HG02943 (cell line): ENCODE measurements around the gene STK33.

Experiments used
- ATAC-seq: cut with Tn5 transposase; IDR thresholded peaks from one replicate; pipeline ENCODE4 v1.9.1; 2021; ENCODE audit warnings: mild to moderate bottlenecking, low read depth, moderate library complexity; ENCODE audit not compliant: unreplicated experiment

STK33 gene

DNA sequence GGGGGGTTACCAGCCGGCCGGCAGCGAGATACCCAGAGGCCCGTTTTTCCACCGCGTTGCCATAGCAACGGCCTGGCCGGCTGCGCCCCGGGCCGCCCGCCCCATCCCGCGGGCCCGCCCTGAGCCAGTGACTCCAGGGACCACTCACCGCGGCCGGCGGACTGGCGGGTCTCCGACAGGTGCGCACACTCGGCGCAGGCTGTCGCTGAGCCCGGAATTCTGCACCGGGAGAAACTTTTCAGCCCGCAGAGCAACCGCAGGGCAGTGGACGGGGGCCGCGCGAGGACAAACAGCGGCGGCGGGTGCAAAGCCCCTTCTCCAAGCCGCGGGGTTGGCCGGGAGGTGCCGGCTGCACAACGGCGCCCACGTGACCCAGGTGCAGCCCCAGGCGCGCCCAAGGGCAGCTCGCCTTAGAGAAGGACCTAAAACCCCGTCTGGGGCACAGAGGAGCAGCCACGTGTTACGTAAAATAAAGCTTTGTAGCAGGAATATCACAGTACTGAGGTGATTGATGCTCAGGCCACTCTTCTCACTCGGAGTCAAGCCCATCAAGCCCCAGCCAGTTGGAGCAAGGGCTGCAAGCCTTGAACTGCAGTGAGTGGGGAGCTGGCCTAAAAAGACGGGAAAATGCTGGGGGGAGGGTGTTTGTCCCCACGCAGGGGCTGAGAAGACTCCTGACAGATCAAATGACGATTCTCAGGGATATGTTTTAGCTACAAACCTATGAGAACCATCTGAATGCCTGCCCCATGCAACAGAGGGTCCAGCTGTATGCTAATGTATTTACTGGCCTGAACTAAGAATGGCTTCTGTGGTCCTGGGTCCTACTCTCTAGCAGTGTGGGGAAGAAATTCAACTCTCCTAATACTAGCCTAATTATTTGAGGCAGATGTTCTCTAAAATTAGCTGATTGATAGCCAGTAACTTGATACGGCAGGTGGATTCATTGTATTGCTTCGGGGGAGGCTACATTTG lies at the start of gene STK33:
Gene STK33 (minus strand): TSS at position 294 of the 975 bp plus-strand sequence. CDS start 119,323 bp downstream, outside the sequence.
- ATAC-seq, result peak; percentile 92

DNA sequence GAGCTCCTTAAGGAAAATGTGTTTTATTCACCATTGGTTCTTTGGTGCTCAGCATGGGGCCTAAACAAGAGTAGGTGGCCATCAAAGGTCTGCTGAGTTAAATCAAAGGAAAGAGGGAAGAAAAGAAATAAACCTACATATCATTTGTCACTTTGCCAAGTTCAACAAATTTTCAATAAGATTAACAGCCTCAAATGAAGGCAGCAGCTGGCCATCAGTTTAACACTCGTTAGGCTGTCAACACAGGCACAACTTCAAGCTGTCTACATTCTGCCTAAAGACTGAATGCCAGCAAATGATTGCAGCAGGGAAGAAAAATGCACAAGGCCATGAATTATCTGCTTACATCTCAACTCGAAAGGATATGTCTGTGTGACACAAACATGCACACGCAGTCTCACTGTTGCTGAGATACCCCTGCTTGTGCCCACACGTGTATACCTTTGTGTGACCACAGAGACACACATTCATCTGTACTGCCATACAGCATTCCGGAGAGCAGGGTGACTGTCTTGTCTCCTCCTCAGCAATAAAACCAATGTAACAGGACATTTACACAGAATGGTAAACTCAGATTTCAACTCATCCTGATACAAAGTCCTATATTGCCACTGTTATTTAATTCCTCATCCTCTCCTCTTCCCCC lies 48.3 kb upstream of the STK33 start:
- ATAC-seq, result no peak

DNA sequence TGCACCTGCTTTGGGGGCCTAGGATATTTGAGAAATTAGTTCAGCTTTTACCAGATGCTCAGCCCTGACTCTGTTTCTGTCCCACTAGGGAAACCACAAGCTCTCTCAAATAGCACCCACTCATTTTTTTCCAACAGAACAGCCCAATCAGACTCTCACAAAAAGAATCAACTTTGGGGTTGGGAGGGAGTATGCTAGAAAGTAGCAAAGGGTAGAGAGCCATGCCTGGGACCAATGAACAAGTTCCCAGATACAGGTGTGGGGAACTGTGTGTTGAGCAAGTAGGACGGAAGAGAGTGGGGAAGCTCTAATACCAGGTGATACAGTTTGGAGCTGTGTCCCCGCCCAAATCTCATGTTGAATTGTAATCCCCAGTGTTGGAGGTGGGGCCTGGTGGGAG lies 47.3 kb upstream of the STK33 start:
- no peak for ATAC-seq

DNA sequence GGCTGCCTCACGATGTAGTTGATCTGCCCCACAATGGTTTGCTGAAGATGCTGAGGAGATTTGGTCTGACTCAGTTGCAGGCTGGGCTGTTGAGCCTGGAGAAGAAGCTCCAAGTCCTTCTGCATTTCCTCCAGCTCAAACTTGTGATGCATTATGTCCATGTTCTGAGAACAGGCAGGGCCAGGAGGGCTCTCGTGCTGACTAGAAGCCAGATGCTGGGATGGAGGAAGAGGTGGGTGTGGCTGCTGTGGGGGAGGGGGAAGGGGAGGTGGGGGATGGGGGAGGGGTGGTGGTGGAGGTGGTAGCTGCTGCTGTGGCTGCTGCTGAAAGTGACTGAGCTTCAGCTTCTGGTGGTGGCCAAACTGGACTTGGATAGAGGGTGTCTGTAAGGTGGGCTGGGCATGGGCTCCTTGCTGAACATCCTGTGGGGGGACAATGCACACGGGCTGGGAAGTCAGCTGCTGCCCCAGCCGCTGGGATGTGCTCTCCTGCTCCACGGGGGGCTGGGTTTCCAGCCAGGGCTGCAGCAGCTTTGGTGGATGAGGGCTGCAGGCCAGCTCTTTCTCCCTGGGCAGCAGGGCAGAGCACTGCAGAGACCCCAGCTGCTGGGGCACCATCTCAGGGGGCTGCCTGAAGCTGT lies 46.4 kb upstream of the STK33 start:
- no peak for ATAC-seq

DNA sequence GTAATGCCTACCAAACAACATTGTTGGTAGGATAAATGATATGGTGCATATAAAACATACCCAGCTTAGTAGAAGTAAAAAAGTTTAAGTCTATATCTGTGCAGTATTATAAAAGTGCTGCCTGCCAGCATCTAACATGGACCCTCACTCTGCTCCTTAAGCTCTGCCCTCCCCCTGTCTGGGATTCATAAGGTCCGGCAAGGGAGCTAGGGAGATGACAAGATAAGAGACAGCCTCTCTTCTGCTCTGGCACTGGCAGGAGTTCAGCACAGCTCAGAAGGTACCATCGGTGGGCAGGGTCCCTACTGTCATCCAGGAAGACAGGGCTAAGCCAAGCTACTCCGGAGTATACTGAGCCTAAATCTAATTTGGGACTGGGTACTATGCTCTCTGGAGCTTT lies 45.6 kb upstream of the STK33 start:
- no peak for ATAC-seq

DNA sequence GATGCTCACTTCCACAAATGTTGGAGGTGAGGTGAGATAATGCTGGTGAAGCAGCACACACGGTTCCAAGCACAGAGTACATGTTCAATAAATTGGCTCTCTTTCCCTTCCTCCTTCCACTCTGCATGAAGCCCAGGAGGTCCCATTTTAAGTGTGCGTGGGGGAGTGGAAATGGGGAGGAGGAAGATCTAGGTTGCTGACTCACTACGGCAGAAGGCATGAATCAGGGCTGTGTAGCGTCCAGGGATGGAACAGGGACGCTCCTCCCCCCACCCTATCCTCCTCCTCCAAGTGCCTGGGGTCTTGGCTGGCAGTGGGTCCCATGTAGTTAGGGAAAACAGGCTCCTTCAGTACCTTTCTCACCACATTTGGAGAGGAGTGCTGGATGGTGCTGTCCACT lies 44.3 kb upstream of the STK33 start:
- ATAC-seq, result no peak

DNA sequence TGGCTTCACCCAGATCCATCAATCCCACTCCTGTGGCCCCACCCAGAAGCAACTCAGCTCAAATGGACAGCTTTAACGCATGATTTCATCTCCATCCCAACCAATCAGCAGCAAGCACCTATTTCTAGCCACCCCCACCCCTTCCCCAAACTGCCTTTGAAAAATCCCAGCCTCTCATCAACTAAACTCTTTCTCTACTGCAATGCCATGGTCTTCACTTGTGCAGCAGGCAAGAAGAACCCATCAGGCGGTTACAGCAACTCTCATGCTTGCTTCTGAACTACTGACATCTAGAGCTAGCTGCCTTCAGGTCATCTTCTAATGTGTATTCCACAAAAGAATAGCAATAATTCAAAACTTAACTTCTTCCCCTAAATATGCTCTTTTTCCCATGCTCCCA lies 42.1 kb upstream of the STK33 start:
- no peak for ATAC-seq

DNA sequence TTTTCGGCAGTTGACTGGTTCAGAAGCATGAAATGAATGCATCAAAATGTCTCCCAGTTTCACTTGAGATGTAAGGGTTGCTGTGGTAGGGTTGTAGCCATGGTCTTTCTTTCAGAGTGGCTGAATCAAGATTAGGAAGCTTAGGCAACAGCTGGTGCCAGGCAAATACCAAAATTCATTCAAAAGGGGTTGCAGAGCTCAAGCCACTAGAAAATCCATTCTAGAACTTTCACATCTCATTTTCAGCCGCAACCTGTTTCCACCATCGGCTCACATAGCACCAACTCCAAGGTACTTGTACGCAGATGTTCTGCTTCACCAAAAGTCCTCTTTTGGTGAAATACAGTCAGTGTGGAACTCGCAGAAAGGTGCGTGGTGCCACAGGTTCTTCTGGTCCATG lies 40.5 kb upstream of the STK33 start:
- no peak for ATAC-seq

DNA sequence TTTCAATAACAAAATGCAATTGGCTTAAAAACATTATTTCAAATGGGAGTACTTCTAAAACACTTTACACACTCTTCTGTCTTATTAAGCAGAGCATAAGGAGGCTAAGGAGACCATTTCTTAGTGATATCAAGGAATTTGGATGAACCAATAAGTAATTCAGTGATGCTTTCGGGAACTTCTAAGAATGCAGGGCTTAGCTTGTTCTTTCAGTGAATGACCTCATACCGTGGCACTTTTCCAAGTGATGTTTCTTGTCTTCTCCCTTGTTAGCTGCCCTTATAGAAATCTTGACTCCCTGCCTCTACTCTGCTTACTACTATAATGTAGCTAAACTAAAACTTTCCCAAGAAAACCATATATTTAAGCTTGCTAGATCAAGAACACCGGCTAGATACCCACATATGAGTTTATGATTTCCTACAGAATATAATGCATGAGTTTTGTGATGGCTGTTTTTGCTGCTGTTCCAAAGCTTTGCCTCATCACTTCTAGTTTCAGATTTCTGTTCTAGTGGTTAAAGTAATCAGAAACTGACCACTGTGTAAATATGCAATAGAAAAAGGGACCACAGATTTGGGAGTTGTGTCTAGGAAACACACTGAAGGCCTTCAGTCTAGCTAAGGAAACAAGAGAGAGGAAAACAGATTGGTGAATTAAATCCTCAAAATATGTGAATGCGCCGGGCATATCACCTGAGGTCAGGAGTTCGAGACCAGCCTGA lies 37.5 kb upstream of the STK33 start:
- no peak for ATAC-seq

DNA sequence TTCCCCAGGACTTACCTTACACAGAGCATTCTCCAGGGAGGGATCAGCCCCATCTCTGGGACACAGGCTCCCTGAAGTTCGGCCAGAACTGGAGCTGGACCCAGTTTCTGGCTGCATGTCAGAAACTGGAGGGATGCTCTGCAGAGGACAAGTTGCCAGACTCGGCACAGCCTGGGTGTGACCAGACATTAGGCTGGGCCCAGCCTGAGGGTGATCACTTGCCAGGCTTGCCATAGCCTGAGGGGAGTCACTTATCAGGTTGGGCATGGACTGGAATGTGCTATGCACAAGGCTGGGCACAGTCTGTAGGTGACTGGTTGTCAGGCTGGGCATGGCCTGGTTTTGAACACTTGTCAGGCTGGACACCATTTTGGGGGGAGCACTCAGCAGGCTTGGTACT lies 30.7 kb upstream of the STK33 start:
- no peak for ATAC-seq

DNA sequence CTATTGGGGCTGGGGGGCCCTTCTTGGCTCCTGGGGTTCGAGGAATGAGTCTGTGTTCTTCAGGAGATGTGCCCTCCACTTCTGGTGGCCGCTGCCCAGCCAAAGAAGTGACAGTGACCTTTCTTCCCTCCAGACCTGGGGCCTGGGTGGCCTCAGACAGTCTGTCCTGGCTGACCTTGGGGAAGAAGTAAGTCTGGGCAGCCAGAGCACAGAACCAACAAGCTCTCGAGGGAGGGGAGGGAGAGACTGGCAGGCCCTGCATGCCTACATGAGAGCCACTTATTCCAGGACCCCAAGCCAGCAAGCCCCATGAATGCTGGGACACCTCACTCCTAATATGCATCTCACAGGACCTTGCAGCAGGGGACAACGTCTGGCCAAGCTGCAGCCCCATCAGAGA lies 27.1 kb upstream of the STK33 start:
- no peak for ATAC-seq

DNA sequence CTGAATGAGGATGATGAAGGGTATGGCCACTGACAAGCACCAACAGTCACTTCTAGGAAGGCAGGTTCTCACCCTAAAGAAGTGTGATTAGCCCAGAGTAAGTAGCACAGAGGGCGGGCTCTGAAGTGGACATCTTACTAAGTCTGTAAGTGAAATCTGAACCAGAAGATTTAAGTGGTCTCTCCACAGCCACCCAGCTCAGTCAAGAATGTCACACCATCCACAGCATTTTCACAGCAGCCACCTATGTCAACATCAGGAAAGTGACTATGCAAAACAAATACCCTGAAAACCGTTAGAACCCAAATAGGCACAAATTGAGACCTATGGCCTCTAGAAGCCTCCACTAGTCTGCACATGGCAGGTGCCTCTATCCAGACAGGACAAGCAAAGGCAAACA lies 23.0 kb upstream of the STK33 start:
- ATAC-seq, result no peak

DNA sequence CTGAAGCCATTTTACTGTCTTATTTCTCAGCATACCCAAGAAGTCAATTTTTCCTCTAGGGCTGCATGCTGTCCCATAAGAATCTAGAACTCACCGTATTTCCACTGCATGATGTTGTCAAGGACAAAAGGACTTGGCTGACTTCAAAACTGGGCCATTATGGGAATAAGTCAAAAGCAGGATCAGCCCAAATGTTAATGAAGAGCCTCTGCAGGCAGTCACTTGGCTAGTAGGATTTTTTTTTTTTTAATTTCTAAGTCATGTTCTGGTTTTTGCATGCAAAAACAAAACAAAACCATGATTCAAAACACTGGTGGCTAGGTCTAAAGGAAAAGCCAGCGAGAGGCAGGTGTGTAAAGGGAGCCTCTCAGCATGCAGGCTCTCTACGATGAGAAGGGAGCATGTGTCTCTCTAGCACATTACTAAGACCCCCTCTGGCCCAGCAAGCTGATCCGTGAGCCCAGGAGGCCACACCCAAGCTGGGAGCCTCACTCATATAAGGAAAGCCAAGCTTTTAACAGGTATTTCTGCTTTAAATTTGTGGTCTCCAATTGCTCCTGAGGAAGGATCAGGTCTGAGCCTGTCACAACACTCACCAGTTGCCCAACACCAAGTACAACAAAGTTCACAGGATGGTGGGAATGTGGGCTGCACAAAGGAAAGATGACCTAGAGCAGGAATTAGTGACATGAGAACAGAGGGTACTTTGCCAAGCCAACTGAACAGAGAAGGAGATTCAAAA lies 21.4 kb upstream of the STK33 start:
- no peak for ATAC-seq

DNA sequence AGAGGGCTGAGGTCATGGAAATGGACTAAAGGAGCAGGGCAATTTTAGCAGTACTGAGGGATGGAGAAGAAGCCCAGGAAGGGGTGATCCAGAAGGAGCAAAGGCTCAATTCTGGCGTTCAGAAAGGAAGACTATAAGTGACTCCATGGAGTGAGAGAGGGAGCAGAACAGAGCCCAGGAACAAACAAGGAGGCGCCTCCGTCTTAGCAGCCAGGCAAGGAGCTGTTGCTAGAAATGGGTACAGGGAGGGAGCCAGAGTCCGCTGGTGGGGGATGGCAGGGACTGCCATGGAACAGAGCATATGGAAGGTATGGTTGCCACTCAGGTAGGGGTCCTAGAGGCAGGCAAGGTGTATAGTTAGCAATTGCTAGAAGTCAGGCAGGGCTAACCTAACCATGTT lies 20.5 kb upstream of the STK33 start:
- ATAC-seq, result no peak

DNA sequence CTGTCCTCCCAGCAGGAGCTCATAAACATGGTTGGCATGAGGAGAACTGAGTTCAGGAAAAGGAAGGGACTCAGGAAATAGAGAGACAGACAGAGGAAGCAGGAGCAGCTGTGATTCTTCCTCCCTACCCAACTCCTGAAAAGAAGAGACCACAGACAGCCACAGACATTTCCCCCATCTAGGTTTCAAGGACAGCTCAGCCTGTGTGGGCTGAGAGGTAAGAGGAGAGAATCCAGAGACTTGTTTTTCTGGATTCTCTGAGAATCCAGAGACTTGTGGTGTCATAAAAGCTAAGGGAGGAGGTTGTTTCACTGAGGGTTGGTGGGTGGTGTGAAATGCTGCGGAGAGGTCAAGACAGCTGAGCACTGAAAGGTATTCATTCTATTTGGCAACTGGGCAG lies 19.0 kb upstream of the STK33 start:
- no peak for ATAC-seq

DNA sequence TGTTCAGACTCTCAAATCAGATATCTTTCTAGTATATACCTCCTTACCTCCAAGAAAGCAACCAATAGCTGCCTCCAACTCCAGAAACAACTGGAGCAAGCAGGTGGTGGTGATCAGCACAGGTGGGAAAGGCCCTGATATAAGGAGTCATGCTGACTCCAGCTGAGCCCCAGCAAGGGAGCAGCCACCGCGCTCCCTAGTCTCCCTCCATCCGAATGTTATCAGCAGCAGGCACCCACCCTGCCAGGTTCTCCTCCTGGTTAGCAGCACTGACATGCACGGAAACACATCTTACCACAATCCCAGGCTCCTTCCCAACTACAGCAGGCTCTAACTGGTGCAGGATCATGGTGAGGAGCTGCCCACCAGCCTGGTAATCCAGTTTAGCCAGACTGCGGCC lies 18.5 kb upstream of the STK33 start:
- ATAC-seq, result no peak

DNA sequence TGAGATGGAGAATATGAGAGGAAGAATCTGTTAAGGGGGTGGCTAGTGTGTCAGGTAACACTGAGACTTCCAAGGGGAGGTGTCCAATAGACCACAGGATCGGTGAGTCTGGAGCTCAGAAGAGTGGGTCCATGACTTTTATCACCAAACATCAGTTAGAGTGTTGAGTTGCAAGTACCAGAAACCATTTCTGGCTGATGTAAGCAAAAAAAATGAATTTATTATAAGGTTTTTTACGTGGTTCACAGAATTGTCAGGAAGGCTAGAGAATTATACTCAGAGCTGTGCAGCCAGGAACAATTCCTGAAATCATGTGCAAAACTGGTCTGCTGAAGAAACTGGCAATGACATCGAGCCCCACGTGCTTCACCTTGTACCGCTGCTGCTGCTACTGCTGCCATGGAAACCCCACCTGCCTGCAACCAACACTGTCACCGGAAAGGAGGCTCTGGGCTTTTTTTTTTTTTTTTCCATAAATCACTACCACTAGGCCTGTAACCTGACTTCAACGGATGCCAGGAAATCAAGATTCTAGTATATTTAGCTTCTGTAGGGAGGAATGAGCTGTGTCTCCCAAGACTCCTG lies 16.6 kb upstream of the STK33 start:
- ATAC-seq, result no peak

DNA sequence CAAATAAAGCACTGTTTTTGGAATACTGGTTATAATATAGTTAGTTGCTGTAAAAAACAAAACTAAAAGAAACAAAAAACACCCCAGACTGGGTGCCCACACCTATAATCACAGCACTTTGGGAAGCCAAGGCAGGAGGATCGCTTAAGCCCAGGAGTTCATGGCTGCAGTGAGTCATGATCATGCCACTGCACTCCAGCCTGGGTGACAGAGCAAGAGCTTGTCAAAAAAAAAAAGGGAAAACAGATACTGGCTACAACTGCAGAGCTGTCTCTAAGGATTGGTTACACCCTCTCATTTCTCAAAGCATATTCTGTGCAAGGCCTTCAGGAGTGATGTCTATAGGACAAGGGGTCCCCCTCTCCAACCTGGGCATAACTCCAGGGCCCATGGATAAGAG lies 14.6 kb upstream of the STK33 start:
- no peak for ATAC-seq

DNA sequence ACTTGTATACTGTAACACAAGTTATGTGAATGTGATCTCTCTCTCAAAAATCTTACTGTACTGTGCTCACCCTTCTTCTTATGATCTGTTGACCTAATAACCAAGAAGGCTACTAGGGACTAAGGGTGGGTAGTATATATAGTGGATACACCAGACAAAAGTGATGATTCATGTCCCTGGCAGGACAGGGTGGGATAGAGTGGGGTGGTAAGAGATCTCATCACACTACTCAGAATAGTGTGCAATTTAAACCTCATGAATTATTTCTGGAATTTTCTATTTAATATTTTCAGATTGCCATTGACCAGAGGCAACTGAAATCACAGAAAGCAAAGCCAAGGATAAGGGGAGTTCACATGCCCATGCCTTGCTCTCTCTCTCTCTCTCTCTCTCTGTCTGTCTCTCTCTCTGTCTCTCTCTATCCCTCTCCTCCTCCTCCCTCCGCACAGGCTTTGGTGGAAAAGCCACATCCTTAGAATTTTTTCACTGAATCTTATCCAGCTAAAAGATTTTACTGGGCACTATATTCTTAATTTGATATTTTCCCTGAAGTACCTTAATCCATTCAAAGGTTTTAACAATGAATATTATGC lies 12.0 kb upstream of the STK33 start:
- no peak for ATAC-seq
